ENCODE measurements around the gene KIAA0319L.
"Not testable (repeated sequence)": the region's sequence is repeated elsewhere in the genome, so short reads cannot be mapped to it uniquely, and the experiment has no call there.

Gene KIAA0319L

DNA sequence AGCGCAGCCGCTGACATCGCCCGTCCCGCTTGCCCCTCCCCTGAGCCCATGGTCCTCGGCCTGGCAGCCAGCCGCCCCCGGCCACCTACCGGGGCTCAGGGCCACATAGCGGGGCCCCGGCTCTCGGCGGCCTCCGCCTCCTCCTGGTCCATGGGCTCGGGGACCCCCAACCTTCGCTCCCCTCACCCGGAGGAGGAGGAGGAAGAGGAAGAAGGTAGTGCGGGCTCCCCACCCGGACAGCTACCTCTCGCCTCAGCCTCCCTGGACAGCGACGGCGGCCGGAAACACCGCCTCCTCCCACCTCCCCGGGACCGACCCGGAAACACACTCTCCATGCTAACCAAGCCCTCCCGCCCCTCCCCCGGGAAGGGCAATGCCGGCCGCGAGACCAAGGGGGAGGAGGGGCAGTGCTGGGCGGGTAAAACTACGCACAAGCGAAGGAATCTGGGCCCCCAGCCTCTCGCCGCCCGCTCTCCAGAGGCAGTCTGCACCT lies at the start of gene KIAA0319L:
TSS of gene KIAA0319L (minus strand) at position 286 of the 493 bp plus-strand sequence. CDS start 2,912 bp downstream, outside the sequence.
- DNase-seq (ENCODE audit: low read depth), result no peak

DNA sequence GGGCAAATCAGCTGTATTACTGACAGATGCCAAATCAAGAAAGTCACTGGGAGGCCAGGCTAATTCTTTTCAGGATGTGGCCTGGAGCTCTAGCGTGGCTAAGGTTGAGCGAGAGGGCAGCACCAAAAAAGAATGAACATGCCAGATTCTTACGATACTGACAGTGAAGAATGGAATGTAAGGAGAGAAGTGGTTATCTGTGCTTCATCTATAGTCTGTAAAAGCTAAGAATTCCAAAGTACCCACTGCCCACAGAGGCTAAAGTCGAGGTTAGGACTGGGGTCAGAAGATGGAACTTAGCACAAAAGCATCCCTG lies 48.6 kb upstream of the KIAA0319L start:
- no peak for DNase-seq (ENCODE audit: low read depth)

DNA sequence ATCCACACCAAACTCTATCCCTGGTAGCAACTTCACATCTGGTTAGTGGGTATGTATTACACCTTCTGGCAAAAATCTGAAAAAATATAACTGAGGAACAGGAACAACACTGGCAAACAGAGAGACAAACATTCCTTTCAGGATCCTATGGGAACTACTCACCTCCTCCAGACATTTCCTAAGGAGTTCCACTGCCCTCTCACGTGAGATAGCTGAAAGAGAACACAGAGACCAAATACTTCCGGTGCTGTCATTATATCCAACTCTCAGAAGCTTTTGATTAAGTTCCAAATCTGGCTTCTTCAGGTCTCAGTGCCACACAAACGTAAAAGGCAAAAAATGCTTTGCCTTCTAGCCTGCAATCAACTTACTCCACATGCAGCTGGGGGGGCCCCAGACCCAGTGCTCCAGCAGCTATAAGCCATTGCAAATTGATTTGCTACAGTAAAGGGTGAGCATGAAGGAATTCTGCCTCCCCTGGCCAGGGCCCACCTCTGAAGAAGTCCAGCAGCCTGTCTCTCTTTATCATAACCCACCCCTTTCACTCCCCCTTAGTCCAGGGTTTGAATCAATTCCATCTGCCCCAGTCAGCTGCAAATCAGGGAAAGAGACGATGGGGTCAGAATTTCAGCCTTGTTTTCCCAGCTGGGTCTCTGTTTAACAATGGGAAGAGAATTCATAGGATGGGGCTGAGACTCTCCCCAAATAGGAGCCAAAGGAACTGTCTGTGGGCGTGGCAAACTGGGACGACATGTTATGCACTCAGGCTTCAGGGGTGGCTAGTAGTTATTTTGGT lies 48.1 kb upstream of the KIAA0319L start:
- no peak for DNase-seq (ENCODE audit: low read depth)

DNA sequence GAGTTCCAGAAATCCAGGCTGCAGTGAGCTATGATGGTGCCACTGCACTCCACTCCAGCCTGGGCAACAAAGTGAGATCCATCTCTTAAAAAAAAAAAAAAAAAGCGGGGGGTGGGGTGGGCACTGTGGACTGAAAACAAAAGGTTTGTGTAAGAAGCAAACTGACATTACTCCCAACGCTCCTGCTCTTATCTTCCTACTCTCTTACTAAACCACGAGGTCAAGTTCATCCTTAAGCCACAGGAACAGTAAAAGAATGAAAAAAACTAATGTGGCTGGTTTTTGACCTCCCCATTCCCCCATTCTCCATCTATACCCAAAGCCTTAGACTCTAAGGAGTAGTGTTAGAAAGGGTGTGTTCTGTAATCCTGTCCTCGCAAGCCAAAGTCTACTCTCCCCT lies 46.7 kb upstream of the KIAA0319L start:
- no peak for DNase-seq (ENCODE audit: low read depth)

DNA sequence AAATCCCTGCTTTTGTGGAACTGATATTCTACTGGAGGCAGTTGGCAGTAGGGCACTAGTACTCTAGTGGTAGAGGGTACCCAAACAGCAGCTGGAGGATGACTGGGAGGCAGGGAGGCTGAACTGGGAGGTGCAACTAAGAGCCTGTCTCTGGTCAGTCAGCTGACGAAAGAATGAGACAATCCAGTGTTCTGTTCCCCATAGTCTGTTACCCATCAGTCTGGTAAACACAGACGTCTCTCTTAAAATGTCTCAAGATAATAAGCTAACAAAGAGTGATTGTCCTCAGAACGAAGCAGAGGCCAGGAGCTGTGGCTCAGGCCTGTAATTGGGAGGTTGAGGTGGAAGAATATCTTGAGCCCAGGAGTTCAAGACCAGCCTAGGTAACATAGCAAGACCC lies 46.3 kb upstream of the KIAA0319L start:
- no peak for DNase-seq (ENCODE audit: low read depth)

DNA sequence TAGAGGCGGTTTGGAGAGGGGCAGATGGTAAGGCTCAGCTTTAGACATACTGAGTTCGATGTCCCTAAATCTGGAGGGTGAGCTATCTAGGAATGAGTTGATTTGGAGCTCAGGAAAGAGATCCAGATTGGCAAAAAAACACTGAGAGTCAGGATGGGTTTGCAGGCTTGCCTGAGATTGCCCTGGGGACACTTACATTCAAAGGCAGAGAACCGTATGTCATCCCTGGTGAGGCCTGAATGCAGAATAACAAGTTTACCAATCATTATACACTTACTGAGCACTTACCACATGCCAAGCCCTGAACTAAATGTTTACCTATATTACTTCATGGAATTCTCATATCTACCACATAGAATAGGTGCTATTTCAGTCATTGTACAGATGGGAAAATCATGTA lies 43.4 kb upstream of the KIAA0319L start:
- no peak for DNase-seq (ENCODE audit: low read depth)

DNA sequence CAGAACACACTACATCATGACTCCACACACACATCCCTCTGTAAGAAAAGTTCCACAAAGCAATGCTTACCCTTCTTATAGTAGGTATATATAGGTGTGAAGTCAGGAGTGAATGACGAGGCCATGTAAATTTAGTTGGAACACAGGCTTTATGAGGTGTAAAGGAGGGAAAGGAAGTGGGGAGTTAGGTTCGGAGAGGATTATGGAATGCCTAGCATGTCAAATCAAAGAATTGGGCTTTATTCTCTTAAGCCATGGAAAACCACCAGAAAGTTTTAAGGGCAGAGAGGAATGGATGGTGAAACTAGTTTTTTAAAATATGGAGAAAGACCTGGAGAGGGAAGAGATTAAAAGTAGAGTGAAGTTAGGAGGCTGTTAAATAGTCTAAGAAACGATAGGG lies 42.2 kb upstream of the KIAA0319L start:
- DNase-seq (ENCODE audit: low read depth), result no peak

DNA sequence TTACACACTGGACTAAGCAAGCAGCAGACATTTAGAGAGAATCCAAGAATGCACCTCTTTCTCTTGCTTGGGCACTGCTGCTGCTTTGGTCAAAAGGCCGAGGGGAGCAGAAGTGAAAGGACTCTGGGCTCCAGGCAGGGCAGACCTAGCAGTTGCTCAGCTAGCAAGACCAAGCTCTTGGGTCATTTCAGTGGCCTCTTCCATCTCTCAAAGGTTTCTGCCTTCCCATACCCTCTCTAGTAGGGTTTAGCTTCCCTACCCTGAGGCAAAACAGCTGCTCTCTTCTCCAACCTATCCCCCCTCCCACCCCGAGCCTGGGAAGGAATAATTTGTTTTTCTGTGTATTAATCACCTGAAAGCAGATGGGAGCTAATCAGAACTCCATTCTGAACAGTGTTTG lies 41.7 kb upstream of the KIAA0319L start:
- no peak for DNase-seq (ENCODE audit: low read depth)

DNA sequence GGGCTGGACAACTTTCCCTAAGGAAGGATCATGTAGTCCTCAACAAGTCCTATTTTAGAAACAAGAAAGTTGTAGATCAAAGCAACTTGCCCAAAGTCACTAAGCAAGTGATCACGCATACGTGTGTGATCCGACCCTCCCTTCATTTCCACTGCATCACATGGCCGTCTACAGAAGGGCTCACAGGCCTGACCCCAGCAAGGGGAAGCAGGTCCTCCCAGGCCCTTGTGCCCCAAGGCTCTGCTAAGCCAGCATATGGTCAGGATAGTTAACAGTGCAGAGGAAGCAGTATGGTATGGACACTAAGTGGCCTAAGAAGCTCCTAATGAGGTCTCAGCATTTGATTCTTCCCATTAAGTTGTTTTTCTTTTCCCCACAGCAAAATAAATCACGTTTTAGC lies 40.7 kb upstream of the KIAA0319L start:
- DNase-seq (ENCODE audit: low read depth), result no peak

DNA sequence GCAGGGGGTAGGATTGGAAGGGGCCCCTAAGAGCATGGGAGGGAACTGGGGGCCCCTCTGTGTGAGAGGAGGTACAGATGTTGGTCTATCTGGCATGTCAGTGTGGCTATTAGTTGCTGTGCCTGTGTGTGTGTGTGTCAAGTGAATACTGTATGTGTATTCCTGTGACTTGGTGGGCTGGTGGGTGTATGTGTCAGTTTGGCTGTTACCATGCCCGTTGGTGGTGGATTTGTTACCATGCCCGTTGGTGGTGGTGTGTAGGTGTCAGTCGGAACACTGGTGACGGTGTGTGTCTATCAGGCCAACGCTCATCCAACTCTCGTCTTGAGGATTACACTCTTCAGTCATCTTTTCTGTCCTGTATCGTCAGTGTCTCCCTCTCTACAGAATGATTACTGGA lies 38.5 kb upstream of the KIAA0319L start:
- DNase-seq (ENCODE audit: low read depth), result no peak

DNA sequence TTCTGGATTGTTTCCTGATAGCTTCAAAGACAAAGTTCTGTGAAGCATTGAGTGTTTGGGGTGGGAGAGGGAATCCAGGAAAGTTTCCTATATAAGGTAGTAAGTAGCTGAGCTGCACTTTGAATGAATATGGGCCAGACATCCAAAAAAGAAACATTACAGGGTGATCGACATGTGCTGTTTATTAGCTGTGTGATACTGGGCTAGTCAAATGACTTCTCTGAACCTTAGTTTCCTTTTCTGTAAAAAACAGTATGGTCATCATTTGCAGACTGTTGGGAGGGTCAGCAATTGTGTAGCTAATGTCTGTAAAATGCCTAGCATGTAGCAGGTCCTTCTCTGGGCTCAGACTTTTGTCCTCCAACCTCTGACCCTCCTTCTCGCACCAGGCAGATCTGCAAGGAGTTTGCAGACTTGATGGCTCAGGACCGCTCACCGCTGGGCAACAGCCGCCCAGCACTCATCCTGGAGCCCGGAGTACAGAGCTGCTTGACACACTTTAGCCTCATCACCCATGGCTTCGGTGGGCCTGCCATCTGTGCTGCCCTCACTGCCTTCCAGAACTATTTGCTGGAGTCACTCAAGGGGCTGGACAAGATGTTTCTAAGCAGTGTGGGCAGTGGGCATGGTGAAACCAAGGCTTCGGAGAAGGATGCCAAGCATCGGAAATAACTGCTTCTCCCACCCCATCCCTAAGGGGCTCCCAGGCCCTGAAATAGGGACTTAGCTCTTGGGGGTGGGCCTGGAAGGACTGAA lies 37.0 kb upstream of the KIAA0319L start:
- DNase-seq (ENCODE audit: low read depth), result no peak

DNA sequence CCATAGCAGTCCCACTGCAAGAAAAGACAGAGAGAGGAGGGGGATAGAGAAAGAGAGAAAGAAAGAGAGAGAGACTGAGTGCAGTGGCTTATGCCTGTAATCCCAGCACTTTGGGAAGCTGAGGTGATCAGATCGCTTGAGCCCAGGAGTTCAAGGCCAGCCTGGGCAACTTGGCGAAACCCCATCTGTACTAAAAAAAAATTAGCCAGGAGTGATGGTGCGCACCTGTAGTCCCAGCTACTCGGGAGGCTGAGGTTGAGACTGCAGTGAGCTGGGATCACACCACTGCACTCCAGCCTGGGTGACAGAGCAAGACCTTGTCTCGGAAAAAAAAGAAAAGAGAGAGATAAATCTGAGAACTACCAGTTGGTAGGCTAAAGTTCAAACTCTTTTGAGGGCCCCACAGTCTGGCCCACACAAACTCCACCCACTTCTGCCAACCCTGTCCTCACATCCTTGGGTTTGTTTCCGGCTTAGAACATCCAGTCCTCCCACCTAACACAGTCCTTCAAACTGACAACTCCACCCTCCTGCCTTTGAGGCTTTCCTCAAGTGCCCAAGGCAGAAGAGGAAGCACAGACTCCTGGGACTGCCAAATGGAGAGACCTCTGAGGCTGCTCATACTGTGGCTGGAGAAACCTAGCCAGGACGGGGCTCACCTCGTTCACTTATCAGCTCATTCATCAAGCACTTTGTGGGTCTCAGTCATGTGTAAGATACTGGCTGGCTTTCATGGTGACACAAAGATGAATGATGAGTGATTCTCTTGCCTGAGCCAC lies 36.0 kb upstream of the KIAA0319L start:
- no peak for DNase-seq (ENCODE audit: low read depth)

DNA sequence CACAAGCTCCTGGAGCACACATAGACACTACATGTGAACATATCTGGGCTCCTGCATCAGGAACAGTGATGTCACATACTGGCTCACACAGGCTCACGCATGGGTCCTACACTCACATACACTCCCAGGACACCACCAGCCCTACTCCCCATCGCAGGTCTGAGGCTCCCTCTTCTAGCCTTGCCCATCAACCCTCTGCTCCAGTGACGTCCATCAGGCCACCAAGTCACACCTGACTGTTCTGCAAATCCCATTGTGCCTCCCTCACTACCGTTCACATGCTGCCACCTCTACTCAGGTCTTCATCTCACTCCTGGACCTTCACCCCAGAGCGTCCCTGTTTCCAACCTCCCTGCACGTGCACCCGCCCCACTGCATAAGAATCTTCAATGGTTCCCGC lies 34.0 kb upstream of the KIAA0319L start:
- DNase-seq (ENCODE audit: low read depth), result no peak

DNA sequence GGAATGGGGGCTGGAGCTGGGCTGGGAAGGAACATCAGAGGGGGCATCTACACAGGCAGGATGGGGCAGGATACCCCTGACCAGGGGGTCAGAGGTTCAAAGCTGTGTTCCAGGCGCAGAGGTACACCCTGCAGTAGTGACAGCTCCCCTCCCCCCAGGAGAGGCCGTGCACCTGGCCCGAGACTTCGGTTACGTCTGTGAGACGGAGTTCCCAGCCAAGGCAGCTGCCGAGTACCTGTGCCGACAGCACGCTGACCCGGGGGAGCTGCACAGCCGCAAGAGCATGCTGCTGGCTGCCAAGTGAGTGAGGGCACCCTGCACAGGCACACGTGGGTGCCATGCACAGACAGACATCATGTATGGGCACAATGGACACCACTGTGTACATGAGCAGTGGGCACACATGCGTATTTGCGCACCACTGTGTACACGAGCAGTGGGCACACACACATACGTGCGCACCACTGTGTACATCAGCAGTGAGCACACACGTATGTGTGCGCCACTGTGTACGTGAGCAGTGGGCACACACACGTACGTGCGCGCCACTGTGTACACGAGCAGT lies 33.4 kb upstream of the KIAA0319L start:
- DNase-seq (ENCODE audit: low read depth), result no peak

DNA sequence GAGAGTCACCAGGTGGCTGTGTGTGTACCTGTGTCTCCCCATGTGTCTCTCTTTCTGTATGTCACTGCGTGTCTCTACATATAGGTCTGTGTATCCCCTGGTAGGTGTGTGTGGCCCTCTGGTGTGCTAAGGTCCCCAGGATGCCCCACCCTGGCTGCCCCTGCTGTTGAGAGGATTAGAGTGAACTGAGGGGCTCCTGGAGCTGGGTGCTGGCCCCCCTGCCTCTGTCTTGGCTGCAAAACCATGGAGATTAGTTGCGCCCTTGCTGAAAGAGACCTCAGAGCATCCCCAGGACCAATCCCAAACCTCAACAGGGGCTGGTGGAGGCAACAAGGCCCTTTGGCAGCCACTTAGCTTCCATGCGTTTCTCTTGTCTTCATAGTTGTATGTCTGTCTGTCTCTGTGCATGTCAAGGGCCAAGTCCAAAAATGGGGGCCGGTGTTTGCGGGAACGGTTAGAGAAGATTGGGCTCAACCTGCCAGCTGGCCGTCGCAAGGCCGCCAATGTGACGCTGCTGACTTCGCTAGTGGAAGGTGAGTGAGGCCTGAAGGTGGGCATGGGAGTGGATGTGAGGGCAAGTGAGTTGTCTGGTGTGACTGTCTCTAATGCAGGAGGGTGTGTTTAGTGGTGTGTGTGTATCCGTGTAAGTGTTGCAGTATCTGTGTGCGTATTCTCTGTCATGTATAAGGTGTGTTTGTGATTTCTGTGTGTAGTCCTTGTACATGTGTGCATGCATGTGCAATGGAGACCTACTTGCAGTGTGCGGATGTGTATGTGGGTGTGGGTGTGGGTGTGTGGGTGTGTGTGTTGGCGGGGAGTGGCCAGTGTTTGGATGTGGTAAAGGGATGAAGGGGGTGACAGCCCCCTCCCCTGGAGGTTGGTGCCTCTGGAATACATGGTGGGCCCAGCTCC lies 32.6 kb upstream of the KIAA0319L start:
- DNase-seq (ENCODE audit: low read depth), result no peak

DNA sequence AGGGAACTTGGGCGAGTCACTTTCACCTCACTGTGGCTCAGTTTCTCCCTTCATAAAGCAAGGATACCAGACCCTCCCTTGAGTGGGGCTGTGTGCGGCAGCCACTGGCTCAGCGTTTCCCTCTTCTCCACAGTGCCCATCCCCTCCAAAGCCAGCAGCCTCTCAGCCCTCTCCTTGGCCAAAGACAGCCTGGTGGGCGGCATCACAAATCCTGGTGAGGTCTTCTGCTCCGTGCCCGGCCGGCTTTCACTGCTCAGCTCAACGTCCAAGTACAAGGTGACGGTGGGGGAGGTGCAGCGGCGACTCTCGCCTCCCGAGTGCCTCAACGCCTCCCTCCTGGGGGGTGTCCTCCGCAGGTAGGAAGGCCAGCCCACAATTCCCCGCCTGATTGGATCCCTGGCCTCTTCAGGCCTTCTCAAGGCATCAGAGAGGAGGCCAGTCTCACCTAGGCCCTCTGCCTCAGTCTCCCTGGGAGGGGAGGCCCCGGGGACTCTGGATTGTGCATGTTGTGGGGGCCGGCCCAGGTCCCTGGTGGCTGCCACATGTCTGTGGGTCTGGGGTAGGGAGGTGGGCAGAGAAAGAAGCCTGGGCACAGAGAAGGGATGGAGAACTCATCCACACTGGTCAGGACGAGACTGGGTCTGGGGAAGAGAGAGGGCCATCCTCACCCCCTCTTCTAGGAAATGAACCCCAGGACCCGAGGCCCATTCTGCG lies 31.2 kb upstream of the KIAA0319L start:
- no peak for DNase-seq (ENCODE audit: low read depth)

DNA sequence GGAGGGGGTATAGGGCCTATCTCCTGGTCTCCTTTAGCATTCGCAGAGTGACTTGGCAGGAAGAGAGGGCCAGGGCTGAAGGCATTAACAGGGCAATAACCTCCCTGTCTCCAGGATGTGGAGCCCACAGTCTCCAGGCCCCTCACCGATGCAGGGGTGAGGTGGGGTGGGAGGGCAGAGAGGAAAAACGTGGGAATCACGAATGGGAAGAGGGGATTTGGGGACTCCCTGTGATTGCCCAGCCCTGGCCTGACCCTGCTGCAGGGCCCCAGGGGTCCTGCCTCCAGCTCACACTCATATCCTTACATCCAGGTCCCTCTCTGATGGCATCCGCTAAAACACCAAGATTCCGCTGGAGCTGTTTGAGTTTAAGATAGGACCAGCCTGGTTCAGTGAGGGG lies 30.5 kb upstream of the KIAA0319L start:
- DNase-seq (ENCODE audit: low read depth), result no peak

DNA sequence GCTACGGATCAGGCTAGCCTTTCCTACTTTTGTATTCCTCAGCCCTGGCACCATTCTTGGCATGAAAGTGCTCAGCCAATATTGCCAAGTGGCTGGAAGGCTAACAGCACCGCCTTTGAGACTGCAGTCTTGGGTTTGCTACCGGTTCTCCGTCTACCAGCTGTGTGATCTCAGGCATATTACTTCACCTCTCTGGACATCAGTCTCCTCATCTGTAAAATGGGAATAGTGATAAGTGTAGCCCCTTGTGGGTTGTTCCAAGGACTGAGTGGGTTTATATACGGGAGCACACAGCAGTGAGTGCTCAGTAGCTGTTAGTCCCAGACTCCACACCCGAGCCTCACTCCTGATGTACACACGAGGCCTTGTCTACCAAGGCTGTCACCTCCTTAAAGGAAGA lies 29.6 kb upstream of the KIAA0319L start:
- no peak for DNase-seq (ENCODE audit: low read depth)

DNA sequence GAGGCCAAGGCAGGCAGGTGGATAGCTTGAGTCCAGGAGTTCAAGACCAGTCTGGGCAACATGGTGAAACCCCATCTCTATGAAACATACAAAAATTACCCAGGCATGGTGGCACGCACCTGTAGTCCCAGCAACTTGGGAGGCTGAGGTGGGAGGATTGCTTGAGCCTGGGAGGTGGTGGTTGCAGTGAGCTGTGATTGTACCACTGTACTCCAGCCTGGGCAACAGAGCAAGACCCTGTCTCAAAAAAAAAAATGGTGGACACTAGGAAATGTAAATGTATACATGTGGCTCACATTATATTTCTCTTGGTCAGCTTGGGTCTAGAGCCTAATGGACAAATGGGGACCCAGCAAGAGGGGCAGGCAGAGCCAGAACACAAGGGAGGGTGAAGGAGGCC lies 28.6 kb upstream of the KIAA0319L start:
- not testable (repeated sequence) for DNase-seq (ENCODE audit: low read depth)

DNA sequence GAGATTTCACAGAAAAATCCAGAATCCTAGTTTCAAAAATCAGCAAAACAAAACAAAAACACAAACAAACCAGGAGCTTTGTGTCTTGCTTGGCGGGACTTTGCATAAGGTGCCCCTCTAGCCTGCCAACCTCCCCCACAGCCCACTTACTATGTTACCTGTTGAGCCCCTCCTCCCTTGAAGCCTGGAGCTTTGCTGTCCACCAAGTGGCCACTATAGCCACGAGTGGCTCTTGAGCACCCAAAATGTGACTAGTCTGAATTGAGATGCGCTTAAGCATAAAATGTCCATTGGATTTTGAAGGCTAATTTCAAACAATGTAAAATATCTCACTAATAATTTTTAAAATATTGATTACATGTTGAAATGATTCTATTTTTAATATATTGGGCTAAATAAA lies 28.1 kb upstream of the KIAA0319L start:
- DNase-seq (ENCODE audit: low read depth), result no peak

DNA sequence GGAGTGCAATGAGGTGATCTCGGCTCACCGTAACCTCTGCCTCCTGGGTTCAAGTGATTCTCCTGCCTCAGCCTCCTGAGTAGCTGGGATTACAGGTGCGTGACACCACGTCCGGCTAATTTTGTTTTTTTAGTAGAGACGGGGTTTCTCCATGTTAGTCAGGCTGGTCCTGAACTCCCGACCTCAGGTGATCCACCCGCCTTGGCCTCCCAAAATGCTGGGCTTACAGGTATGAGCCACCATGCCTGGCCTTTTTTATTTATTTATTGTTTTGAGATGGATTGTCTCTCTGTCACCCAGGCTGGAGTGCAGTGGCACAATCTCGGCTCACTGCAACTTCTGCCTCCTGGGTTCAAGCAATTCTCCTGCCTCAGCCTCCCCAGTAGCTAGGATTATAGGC lies 24.4 kb upstream of the KIAA0319L start:
- DNase-seq (ENCODE audit: low read depth), result not testable (repeated sequence)

Measured in stimulated activated CD8-positive, alpha-beta memory T cell treated with anti-CD3 and anti-CD28 coated beads, Interleukin-7, amount 100 ng/mL, for 24 hours (primary cell).